Tibial nerve (tissue), 4 donors: Measurements from ENCODE around the gene PRPF40B. TPM values are rescaled to one million over a fixed set of nuclear protein-coding genes. Genes with fewer than 3 reads are reported as not detected.

Experiments
- DNase-seq, 2 donors: peaks; one replicate each; pipeline ENCODE4 v3.0.0-alpha.2; 2019; ENCODE audit warnings: low spot score in 2 of 2
- H3K27ac ChIP-seq, 4 donors: fragments of 200-600 bp; sonication (generic) in 3 of 4; one replicate each; pipeline ENCODE4 v1.5.1; 2017 to 2019; ENCODE audit warnings: mild to moderate bottlenecking in 1 of 4
- H3K27me3 ChIP-seq, 2 donors: fragments of 200-600 bp; sonication (generic) in 1 of 2; one replicate each; pipeline versions ENCODE4 v1.5.1 to v1.6.0; 2017 to 2019
- H3K36me3 ChIP-seq, 3 donors: fragments of 200-600 bp; sonication (generic); one replicate each; pipeline ENCODE4 v1.5.1; 2018 to 2019
- H3K4me1 ChIP-seq, 4 donors: fragments of 200-600 bp; sonication (generic) in 3 of 4; one replicate each; pipeline ENCODE4 v1.5.1; 2017 to 2019
- H3K4me3 ChIP-seq, 4 donors: fragments of 200-600 bp; sonication (generic) in 3 of 4; one replicate each; pipeline ENCODE4 v1.5.1; 2017 to 2019; ENCODE audit warnings: mild to moderate bottlenecking in 1 of 4, moderate library complexity in 1 of 4
- H3K9me3 ChIP-seq, 4 donors: fragments of 200-600 bp; sonication (generic) in 3 of 4; one replicate each; pipeline ENCODE4 v1.5.1; 2017 to 2019
- EP300 ChIP-seq, 2 donors: sonication (generic); formaldehyde crosslinking; IDR thresholded peaks; one replicate each; pipeline ENCODE4 v1.6.1; 2017; ENCODE audit warnings: antibody characterized with exemption in 2 of 2, mild to moderate bottlenecking in 1 of 2
- POLR2A ChIP-seq, 2 donors: fragments of 450-650 bp; IDR thresholded peaks; one replicate each; pipeline ENCODE4 v1.6.1; 2017; ENCODE audit warnings: antibody characterized with exemption in 2 of 2, mild to moderate bottlenecking in 2 of 2, moderate library complexity in 2 of 2
- WGBS, 2 donors: methylation state at CpG; one replicate each; pipeline ENCODE4 v1.1.5; 2018; 5-methylcytosine and 5-hydroxymethylcytosine counted together
- small RNA-seq: library from RNA; depleted of rRNA; stranded (forward); fragments of <200 nt; gene quantifications from one replicate; pipeline ENCODE3, GENCODE V24; 2016
- total RNA-seq, 4 donors: library from RNA; depleted of rRNA; stranded (reverse); fragments of >200 nt; gene quantifications; one replicate each; pipeline ENCODE4 v1.1.0, GENCODE V29; 2016
- TF ChIP-seq, protein P1 (sequence below), 5 experiments: fragments of 200-600 bp in 3 of 5; fragments of 450-650 bp in 2 of 5; sonication (generic) in 3 of 5; IDR thresholded peaks; one replicate each; pipeline ENCODE4 v1.5.1; 2016 to 2019; ENCODE audit warnings: antibody characterized with exemption in 5 of 5, mild to moderate bottlenecking in 3 of 5, moderate library complexity in 2 of 5

The PRPF40B gene
- total RNA-seq, 4 donors from 2014 or later: 18.1 to 36.0 (median 21.4) TPM

DNA sequence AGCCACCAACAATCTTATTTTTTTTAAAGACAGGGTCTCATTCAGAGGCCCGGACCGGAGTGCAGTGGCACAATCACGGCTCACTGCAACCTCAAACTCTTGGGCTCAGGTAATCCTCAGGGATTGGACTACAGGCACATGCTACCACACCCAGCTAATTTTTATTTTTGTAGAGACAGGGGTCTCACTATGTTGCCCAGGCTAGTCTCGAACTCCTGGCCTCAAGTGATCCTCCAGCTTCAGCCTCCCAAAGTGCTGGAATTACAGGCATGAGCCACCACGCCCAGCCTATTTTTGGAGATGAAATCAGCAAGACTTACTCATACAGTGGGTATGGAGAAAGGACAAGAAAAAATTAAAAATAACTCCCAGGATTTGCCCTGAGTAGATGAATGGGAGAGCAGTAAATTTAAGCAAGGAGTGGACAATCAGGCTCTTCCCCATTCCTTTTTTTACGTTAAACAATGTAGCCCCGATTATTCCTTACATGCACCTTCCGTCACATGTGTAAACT lies 70.6 kb downstream of the PRPF40B start:
- H3K27ac ChIP-seq: no peak overlapping the region
- no peaks in the 10 kb centered on the region for H3K36me3 ChIP-seq
- H3K9me3 ChIP-seq: no peaks in the 10 kb centered on the region
- no peak overlapping the region for H3K4me3 ChIP-seq
- TF ChIP-seq EP300 (IDR thresholded peaks at IDR 0.05) (no peak), POLR2A (IDR thresholded peaks at IDR 0.05) (no peak)
- TF ChIP-seq, protein P1, sequence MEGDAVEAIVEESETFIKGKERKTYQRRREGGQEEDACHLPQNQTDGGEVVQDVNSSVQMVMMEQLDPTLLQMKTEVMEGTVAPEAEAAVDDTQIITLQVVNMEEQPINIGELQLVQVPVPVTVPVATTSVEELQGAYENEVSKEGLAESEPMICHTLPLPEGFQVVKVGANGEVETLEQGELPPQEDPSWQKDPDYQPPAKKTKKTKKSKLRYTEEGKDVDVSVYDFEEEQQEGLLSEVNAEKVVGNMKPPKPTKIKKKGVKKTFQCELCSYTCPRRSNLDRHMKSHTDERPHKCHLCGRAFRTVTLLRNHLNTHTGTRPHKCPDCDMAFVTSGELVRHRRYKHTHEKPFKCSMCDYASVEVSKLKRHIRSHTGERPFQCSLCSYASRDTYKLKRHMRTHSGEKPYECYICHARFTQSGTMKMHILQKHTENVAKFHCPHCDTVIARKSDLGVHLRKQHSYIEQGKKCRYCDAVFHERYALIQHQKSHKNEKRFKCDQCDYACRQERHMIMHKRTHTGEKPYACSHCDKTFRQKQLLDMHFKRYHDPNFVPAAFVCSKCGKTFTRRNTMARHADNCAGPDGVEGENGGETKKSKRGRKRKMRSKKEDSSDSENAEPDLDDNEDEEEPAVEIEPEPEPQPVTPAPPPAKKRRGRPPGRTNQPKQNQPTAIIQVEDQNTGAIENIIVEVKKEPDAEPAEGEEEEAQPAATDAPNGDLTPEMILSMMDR (IDR thresholded peaks at IDR 0.05): no peak
- no peaks in the 10 kb centered on the region for H3K27me3 ChIP-seq
- 91 to 92% methylated on average over 8 of the region's 8 CpGs for WGBS, 2 donors
- peaks cover 0 to 58% (median 23%) of the 10 kb centered on the region in 4 donors for H3K4me1 ChIP-seq
- DNase-seq: no peak

Small RNAs within 50 kb of the gene (small RNA-seq; reads per million reads assigned to genes)
- gene HIGD1AP9 (not detected), gene POLR2KP1 (not detected), gene RNU6-834P (not detected)

Other genes with a start within 250 kb of the PRPF40B start
- under 1 TPM in 2 of 4 donors, not detected in 2; 0.21 to 0.30 TPM for gene KCNH3, start 84.5 kb upstream of the PRPF40B start, total RNA-seq
- 10 to 100 TPM; 42.0 to 67.2 (median 64.5) TPM for gene MCRS1, start 55.4 kb upstream of the PRPF40B start, total RNA-seq
- under 1 TPM in 3 of 4 donors, not detected in 1; 0.42 to 0.98 (median 0.44) TPM for gene FAM186B, start 17.9 kb upstream of the PRPF40B start, total RNA-seq
- gene FMNL3, start 83.8 kb downstream of the PRPF40B start, total RNA-seq: 10 to 100 TPM; 48.3 to 64.2 (median 58.9) TPM
- gene TMBIM6, start 118.0 kb downstream of the PRPF40B start, total RNA-seq: 100 to 1,000 TPM; 284 to 404 (median 325) TPM
- 10 to 100 TPM; 36.1 to 70.2 (median 44.7) TPM for gene NCKAP5L, start 204.9 kb downstream of the PRPF40B start, total RNA-seq
- 1 to 10 TPM; 1.2 to 4.2 (median 2.5) TPM for gene BCDIN3D, start 219.5 kb downstream of the PRPF40B start, total RNA-seq